ENCODE results near the gene COTL1. TPM values are rescaled to one million over a fixed set of nuclear protein-coding genes. Genes with fewer than 3 reads are reported as not detected.

Gene COTL1
- total RNA-seq, 4 donors from 2014 or later = 55.3 to 95.1 (median 78.4) TPM

- DNase-seq (ENCODE audit: low spot score) (no peak), ATAC-seq (ENCODE audit: low FRiP score) (no peak)
Observed at GRCh38 chr16:84581158-84581557, 36.7 kb downstream of the COTL1 start.

GRCh38 chr16:84579936-84580335 lies 37.9 kb downstream of the COTL1 start:
- no peak for TF ChIP-seq CTCF (IDR thresholded peaks at IDR 0.05)
- DNase-seq (ENCODE audit: low spot score) = no peak
- ATAC-seq (ENCODE audit: low FRiP score) = no peak

More at GRCh38 chr16:84581158-84581557, 36.7 kb downstream of the COTL1 start:
- no peak for TF ChIP-seq CTCF (IDR thresholded peaks at IDR 0.05)

GRCh38 chr16:84578538-84579126 lies 39.2 kb downstream of the COTL1 start:
- ATAC-seq (ENCODE audit: low FRiP score) (no peak), DNase-seq (ENCODE audit: low spot score) (no peak)
- TF ChIP-seq CTCF (IDR thresholded peaks at IDR 0.05) = no peak

DNA sequence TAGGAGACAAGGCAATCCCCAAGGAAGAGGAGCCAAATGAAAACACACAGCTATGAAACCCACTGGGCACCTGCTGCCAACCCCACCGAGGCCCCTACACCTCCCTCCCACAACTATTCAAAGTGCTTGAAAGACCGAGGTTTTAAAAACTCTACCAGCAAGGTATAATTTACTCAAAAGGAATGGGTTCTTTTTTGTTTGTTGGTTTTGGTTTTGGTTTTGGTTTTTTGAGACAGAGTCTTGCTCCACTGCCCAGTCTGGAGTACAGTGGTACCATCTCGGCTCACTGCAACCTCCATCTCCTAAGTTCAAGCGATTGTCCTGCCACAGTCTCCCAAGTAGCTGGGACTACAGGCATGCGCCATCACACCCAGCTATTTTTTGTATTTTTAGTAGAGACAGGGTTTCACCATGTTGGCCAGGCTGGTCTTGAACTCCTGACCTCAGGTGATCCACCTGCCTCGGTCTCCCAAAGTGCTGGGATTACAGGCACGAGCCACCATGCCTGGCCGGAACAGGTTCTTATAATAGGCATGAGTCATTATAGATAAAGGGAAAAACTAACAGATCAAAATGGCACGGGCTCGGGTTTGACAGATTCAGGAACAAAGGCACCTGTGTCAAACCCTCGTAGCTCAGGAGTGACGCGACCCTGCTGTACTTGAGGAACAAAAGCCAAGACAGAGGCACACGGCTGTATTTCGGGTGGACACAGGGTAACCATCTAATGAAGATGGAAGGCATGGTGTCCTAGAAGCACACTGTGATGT lies 40.7 kb downstream of the COTL1 start:
- TF ChIP-seq CTCF (IDR thresholded peaks at IDR 0.05) = no peak
- ATAC-seq (ENCODE audit: low FRiP score) = no peak
- no peak for DNase-seq (ENCODE audit: low spot score)

- no peak for ATAC-seq (ENCODE audit: low FRiP score)
- no peak for DNase-seq (ENCODE audit: low spot score)
- TF ChIP-seq CTCF (IDR thresholded peaks at IDR 0.05) = no peak
Observed at GRCh38 chr16:84575914-84576313, 42.0 kb downstream of the COTL1 start.

- no peak for TF ChIP-seq CTCF (IDR thresholded peaks at IDR 0.05)
- ATAC-seq (ENCODE audit: low FRiP score) (no peak), DNase-seq (ENCODE audit: low spot score) (no peak)
Observed at GRCh38 chr16:84574191-84574590, 43.7 kb downstream of the COTL1 start.

GRCh38 chr16:84572096-84572495 lies 45.8 kb downstream of the COTL1 start:
- no peak for TF ChIP-seq CTCF (IDR thresholded peaks at IDR 0.05)
- DNase-seq (ENCODE audit: low spot score) = no peak
- ATAC-seq (ENCODE audit: low FRiP score) = no peak
